Activated T-helper 17 cell treated with anti-CD3 and anti-CD28 coated beads, Interleukin-2, amount 50 U/mL, for 72 hours (primary cell): ENCODE results near the gene CCDC195. TPM values are rescaled to one million over a fixed set of nuclear protein-coding genes. Genes with fewer than 3 reads are reported as not detected.
"Not testable (repeated sequence)": the region's sequence is repeated elsewhere in the genome, so short reads cannot be mapped to it uniquely, and the experiment has no call there.

Source experiments
- ATAC-seq: fragments of 150-1000 bp; cut with Tn5 transposase; replicated peaks from 2 replicates; pipeline ENCODE4 v1.10.0; 2021; ENCODE audit warnings: mild to moderate bottlenecking, moderate library complexity
- H3K27ac Mint-ChIP-seq: one replicate; pipeline ENCODE4 v1.8.0; 2022; ENCODE audit warnings: mixed read lengths
- H3K27me3 Mint-ChIP-seq: one replicate; pipeline ENCODE4 v1.8.0; 2022; ENCODE audit warnings: mixed read lengths
- H3K36me3 Mint-ChIP-seq: one replicate; pipeline ENCODE4 v1.8.0; 2022; ENCODE audit warnings: low read depth, mild to moderate bottlenecking, mixed read lengths
- H3K4me1 Mint-ChIP-seq: one replicate; pipeline ENCODE4 v1.8.0; 2022; ENCODE audit warnings: mixed read lengths
- H3K4me3 Mint-ChIP-seq: one replicate; pipeline ENCODE4 v1.8.0; 2022; ENCODE audit warnings: mild to moderate bottlenecking, mixed read lengths
- H3K9me3 Mint-ChIP-seq: one replicate; pipeline ENCODE4 v1.8.0; 2022; ENCODE audit warnings: mixed read lengths
- total RNA-seq, 2 donors: library from RNA; stranded (reverse); gene quantifications; one replicate each; pipeline ENCODE4 v1.2.3, GENCODE V29; 2022

CCDC195 gene
- total RNA-seq, 2 donors from 2014 or later = not detected

DNA sequence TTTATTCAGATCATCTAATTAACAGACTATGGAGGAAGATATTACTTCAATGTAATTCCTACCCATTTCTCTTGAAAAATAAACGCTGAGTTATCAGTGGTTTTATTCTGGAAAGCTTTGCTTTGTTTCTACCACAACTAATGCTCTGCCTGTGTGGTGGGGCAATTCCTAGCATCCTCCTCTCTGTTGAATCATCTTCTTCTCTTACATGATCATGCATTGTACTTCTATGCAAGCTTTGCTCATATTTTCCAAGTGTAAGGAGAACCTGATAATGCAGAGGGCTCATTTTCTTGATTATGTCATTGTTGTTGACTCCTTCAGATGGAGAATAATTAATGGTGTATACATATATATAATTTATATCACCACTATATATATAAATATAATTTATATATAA lies 46.7 kb downstream of the CCDC195 start:
- Mint-ChIP-seq H3K4me1 (no peaks in the 10 kb centered on the region), H3K27me3 (no peaks in the 10 kb centered on the region)
- no peak for ATAC-seq

DNA sequence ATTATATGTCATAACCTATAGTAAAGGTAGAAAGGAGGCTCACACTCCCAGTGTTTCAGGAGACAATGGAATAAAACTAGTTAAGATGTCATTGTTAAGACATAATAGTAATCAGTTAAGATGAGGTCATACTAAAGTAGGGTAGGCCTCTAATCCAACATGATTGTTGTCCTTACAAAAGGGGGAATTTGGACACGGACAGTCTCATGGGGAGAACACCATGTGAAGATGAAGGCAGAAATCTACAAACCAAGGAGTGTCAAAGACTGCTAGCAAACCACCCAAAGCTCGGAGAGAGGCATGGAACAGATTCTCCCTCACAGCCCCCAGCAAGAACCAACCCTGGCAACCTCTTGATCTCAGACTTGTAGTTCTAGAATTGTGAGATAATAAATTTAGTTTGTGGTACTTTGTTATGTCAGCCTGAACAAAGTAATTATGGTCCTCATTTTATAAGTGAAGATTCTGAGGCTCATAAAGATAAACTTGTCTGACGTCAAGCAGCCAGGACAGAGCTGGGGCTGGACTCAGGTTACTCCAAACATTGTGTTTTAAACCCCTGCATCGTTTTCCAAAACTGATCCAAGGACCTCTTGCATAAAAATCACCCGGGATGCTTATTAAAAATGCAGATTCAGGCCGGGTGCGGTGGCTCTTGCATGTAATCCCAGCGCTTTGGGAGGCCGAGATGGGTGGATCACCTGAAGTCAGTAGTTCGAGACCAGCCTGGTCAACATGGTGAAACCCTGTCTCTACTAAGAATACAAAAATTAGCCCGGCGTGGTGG lies 47.8 kb downstream of the CCDC195 start:
- H3K27ac Mint-ChIP-seq = no peak overlapping the region
- no peaks in the 10 kb centered on the region for H3K36me3 Mint-ChIP-seq
- H3K4me3 Mint-ChIP-seq = no peak overlapping the region
- H3K9me3 Mint-ChIP-seq = peaks cover 3% of the 10 kb centered on the region
- no peak for ATAC-seq
- H3K27me3 Mint-ChIP-seq = peaks cover 2% of the 10 kb centered on the region
- H3K4me1 Mint-ChIP-seq = no peaks in the 10 kb centered on the region

More for the DNA sequence above, 46.7 kb downstream of the CCDC195 start:
- Mint-ChIP-seq H3K36me3 (no peaks in the 10 kb centered on the region), H3K9me3 (no peaks in the 10 kb centered on the region), H3K27ac (no peak overlapping the region), H3K4me3 (no peak overlapping the region)

- Mint-ChIP-seq H3K4me3 (no peak overlapping the region), H3K27me3 (peaks cover 3% of the 10 kb centered on the region), H3K36me3 (no peaks in the 10 kb centered on the region), H3K27ac (no peak overlapping the region), H3K4me1 (no peaks in the 10 kb centered on the region), H3K9me3 (peaks cover 7% of the 10 kb centered on the region)
- no peak for ATAC-seq
Observed at GRCh38 chr2:224666951-224667553, 49.1 kb downstream of the CCDC195 start.

DNA sequence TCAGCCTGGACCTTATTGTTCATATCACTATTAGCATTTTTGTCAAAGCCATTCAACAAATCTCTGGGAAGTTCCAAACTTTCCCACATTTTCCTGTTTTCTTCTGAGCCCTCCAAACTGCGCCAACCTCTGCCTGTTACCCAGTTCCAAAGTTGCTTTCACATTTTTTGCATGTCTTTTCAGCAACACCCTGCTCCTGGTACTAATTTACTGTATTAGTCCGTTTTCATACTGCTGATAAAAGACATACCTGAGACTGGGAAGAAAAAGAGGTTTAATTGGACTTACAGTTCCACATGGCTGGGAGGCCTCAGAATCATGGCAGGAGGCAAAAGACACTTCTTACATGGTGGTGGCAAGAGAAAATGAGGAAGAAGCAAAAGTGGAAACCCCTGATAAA lies 52.8 kb downstream of the CCDC195 start:
- H3K9me3 Mint-ChIP-seq, H3K4me1 Mint-ChIP-seq, ATAC-seq, H3K27ac Mint-ChIP-seq, H3K27me3 Mint-ChIP-seq, H3K4me3 Mint-ChIP-seq, H3K36me3 Mint-ChIP-seq: not testable (repeated sequence)

- not testable (repeated sequence) for H3K4me3 Mint-ChIP-seq, H3K9me3 Mint-ChIP-seq, H3K4me1 Mint-ChIP-seq, ATAC-seq, H3K27ac Mint-ChIP-seq, H3K27me3 Mint-ChIP-seq, H3K36me3 Mint-ChIP-seq
Observed at GRCh38 chr2:224661708-224662107, 54.5 kb downstream of the CCDC195 start.

GRCh38 chr2:224659714-224660113 lies 56.5 kb downstream of the CCDC195 start:
- H3K27me3 Mint-ChIP-seq = peaks cover 8% of the 10 kb centered on the region
- ATAC-seq = no peak
- H3K4me3 Mint-ChIP-seq = no peak overlapping the region
- no peaks in the 10 kb centered on the region for H3K4me1 Mint-ChIP-seq
- no peaks in the 10 kb centered on the region for H3K36me3 Mint-ChIP-seq
- H3K27ac Mint-ChIP-seq = no peak overlapping the region
- H3K9me3 Mint-ChIP-seq = peaks cover 10% of the 10 kb centered on the region

DNA sequence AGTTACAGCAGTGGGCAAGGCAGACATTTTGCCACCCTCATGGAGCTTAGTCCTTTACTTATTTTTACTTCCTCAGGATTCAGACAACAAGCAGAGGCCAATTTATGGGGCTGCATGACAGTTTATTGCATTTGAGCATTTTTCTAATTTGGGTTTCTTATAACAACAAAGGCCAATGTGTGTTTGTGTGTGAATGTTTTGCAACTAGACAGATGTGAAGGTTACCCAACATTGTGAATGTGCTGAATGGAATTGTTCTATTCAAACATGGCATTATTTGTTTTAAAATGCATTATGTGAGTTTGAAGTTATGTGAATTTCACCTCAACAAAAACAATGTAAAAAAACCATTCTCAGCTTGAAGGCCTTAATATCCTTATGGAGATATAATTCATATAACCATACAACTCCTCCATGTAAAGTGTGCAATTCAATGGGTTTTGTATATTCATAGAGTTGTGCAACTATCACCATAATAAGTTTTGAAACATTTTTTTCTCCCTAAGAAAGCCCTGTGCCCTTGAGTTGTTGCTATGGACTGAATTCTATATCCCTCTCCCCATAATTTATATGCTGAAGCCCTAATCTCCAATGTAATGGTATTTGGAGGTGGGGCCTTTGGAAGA lies 57.3 kb downstream of the CCDC195 start:
- no peaks in the 10 kb centered on the region for H3K4me1 Mint-ChIP-seq
- no peak overlapping the region for H3K4me3 Mint-ChIP-seq
- H3K27ac Mint-ChIP-seq = no peak overlapping the region
- no peak for ATAC-seq
- H3K9me3 Mint-ChIP-seq = peaks cover 10% of the 10 kb centered on the region
- no peaks in the 10 kb centered on the region for H3K36me3 Mint-ChIP-seq
- H3K27me3 Mint-ChIP-seq = peaks cover 11% of the 10 kb centered on the region

GRCh38 chr2:224657349-224657748 lies 58.8 kb downstream of the CCDC195 start:
- Mint-ChIP-seq H3K27ac (no peak overlapping the region), H3K4me3 (no peak overlapping the region), H3K36me3 (no peaks in the 10 kb centered on the region), H3K4me1 (no peaks in the 10 kb centered on the region), H3K9me3 (peaks cover 3% of the 10 kb centered on the region), H3K27me3 (peaks cover 7% of the 10 kb centered on the region)
- no peak for ATAC-seq

DNA sequence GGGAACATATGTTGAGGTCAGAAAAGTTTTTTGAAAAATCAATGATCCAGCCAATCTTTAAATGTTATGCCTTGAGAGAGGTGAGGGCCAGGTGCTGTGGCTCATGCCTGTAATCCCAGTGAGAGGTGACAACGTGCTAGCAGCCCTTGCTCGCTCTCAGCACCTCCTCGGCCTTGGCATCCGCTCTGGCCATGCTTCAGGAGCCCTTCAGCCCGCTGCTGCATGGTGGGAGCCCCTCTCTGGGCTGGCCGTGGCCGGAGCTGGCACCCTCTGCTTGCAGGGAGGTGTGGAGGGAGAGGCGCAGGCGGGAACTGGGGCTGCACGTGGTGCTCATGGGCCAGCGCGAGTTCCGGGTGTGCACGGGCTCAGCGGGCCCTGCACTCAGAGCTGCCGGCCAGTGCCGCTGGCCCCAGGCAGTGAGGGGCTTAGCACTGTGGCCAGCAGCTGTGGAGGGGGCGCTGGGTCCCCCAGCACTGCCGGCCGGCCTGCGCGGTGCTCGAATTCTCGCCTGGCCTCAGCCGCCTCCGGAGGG lies 61.1 kb downstream of the CCDC195 start:
- H3K4me3 Mint-ChIP-seq = no peak overlapping the region
- H3K27me3 Mint-ChIP-seq = peaks cover 6% of the 10 kb centered on the region
- H3K27ac Mint-ChIP-seq = no peak overlapping the region
- no peaks in the 10 kb centered on the region for H3K4me1 Mint-ChIP-seq
- peaks cover 3% of the 10 kb centered on the region for H3K9me3 Mint-ChIP-seq
- no peak for ATAC-seq
- H3K36me3 Mint-ChIP-seq = no peaks in the 10 kb centered on the region

Other genes starting within 250 kb of the CCDC195 start
- gene CUL3, start 131.0 kb downstream of the CCDC195 start, total RNA-seq = 100 to 1,000 TPM in 1 of 2 donors, 10 to 100 TPM in 1; 96.1 to 128 TPM